Measurements from ENCODE around the gene AFTPH.

Gene AFTPH

DNA sequence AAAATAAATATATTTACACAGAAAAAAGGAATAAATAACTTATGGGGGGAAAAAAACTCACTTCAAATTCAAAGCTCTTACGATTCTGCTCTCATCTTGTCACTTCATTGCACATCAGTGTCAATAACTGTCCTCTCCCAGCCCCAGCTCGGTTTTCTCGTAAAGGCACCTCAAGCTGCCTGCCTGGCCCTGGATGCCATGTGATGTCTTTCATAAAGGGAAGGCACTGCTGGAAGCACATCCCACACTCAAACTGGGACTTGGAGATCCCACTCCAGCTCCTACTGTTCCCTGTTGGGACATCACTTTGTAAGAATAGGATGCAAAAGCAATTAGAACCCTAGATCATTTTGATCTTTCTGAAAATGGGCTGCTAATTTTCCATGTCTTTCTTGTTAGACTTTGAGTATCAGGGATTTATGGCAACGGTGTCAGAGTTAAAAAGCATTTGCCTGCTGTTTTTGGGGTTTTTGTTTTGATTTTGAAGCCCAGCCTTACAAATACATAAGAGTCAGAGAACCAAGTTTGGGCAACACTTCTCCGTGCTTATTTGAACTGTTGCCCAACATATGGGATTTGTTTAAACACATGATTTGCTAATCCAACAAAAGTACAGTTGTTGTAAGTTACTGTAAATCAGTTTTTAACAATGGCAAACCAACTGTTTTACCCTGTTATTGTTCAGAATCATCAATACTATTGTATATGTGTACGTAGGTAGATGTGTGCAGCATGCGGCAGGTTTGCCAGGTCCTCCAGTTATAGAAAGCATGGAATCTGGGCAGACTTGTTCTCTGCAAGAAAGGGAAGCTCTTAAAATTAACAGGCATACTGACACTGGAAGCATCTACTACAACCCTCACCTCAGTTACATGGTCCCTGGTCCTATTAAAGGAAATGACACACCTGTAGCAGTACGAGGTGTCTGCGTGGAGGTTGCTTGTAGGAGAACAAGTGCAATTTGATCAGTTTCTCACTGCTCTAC, 109.0 kb downstream of the AFTPH start:
- no peak for DNase-seq (ENCODE audit: low spot score)

DNA sequence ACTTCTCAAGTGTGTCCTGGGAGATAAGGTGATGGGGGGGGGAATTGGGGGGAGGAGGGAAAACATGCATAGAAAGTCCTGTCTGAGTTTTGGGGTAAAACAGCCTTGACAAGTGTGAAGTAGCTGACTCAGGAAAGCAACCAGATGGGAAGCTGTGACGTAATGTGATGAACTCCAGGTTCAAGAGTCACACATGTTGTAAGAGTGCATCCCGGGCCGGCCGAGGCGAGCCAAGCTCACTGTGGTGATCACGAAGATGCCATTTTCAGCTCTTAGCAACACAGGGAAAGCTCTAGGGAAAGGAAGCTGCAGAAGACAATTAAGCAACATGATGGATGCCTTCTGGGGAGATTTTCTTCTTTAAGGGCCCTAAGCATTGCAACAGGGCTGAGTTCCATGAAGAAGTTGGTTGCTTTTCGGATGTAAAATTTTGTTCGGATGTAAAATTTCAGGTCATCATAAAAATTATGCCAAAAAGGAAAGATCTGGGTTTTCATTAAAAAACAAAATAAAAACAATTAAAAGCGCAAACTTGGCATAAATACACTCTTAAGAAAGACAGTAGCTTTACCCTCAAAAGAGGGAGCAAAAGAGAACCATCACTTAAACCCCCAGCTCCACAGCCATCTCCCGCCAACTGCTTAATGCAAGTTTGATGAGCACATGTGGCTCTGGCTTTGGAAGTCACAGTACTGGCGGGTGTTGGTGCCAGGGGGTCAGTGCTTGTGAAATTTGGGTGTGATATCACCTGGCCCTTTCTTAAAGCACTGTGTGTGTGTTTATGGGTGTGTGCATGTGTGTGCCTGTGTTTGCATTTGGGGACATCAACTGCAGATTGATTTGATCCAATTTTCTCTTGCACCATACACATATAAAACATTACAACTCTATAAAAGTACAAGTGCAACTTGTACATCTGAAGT, 110.5 kb downstream of the AFTPH start:
- no peak for DNase-seq (ENCODE audit: low spot score)

DNA sequence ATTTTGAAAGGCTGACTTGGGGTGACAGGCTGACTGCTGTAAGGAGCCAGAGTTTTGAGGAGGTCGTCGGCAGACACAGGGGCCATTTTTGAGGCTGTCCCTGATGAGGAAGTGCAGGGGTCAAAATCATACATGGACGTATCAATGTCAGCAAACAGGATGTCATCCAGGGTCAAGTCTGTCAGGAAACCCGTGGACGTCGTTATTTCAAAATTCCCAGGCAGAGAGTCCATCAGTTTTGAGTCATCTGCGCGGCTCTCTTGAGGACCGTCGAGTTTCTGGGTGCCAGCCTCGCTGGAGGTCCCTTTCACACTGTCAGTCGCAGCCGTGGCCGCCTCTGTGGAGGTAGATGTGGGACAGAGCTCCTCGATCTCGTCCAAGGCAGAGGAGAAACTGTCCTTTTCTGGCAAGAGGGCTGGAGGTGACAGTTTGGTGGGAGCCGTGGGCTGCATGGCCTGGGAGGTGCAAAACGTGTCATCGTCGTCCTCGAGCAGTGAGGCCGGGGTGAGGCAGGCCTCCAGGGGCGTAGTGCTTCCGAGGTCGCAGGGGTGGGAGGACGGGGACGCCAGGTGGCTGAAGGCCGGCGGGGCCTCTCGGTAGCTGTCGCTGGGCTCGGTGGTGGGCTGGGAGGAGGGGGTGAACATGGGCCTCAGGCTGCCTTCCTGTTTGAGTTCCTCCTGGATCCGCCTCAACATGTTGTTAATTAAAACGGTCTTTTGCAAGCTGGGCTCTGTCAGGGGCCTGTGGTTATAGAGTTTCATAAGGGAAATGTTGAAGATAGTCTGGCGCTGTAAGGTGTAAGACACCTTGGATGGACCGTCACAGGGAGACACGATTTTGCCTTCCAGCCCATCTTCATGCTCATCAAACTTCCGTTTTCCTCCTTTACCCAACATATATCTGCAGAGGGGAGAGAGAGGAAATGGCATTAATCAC, 112.1 kb downstream of the AFTPH start:
- DNase-seq (ENCODE audit: low spot score), result no peak

DNA sequence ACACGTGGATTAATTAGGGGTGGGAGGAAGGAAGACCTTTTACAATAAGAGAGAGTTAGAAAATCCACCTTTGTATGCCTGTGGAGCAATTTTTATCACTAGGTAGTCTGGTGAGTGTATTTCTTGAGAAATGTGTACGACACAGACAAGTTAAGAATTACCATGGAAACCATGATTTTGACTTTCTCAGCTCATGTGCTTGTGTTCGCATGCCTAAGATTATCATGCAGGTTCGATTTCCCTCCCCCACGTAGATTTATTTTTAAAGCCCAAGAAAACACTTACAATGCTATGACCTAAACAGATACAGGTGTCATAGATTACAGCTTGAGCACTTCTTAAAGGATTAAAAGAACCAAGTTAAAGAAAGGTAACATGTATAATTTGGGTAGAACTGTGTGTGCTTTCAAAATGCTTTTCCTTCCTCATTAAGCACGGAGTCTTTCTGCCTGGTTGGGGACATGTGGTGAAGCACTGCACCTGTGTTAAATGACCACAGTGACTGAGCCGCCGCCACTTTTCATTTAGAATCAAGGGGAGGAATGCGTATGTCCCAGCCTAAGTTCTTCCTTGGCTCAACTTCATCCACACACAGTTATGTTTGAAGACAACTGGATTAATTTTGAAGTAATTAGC, 113.0 kb downstream of the AFTPH start:
- DNase-seq (ENCODE audit: low spot score), result no peak

DNA sequence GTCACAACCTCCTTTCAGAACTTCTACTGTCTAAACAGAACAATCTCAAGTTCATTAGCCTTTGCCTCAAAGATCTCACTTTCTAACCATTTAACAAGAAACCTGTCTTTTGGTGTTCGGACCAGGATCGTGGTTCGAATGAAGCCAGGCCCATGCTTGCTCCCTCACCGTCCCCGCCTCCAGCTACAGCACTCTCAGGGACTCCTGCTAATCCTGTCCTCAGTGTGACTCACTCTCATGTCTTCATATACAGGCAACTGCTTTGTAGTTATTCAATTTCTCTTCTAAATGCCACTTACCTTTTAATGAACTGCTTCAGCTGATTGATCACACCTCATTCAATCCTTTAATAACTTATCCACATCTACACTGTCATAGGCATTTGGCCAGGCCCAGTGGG, 113.8 kb downstream of the AFTPH start:
- no peak for DNase-seq (ENCODE audit: low spot score)

DNA sequence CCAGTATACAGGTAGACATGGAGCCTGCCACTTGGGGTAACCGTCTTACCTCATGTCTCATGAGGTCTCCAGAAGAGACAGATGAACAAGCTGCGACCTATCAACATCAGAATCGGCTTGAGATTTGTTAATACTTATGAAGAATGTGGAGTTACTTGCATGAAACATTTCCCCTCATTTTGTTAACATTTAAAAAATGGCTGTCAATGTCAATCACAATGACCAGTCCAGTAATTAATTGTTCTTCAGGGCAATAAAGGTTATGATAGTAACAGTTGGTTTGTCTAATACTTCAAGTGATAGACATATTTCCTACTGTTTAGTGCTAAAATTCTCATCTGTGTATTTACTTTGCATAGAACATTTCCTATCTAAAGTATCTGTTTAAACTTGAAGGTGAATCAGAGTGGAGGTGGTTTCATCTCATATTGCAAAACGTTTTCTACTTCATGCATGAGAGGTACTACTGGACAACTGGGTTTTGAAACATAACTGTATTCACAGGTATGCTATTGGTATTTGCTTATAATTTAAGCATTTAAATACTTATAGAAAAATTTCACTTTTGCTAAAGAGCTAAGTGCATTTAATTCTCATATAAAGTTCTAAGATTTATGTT, 114.5 kb downstream of the AFTPH start:
- DNase-seq (ENCODE audit: low spot score), result no peak

DNA sequence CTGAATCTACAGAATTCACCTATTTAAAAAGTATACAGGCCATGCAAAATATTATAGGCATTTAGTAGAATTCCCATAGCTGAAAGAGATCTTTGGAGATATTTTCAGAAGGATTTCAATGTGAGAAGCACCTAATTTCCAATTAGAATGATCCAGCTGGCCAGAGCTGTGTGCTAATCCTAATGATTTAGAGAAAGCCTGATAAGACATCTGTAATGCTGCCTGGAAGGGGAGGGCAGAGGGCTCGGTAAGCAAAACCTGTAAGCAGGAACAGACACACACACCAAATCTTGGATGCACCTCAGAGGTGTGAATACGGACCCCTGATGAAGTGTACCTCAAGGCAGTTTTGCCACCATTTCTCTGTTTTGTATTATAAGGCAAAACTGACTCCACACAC, 115.6 kb downstream of the AFTPH start:
- DNase-seq (ENCODE audit: low spot score), result no peak

DNA sequence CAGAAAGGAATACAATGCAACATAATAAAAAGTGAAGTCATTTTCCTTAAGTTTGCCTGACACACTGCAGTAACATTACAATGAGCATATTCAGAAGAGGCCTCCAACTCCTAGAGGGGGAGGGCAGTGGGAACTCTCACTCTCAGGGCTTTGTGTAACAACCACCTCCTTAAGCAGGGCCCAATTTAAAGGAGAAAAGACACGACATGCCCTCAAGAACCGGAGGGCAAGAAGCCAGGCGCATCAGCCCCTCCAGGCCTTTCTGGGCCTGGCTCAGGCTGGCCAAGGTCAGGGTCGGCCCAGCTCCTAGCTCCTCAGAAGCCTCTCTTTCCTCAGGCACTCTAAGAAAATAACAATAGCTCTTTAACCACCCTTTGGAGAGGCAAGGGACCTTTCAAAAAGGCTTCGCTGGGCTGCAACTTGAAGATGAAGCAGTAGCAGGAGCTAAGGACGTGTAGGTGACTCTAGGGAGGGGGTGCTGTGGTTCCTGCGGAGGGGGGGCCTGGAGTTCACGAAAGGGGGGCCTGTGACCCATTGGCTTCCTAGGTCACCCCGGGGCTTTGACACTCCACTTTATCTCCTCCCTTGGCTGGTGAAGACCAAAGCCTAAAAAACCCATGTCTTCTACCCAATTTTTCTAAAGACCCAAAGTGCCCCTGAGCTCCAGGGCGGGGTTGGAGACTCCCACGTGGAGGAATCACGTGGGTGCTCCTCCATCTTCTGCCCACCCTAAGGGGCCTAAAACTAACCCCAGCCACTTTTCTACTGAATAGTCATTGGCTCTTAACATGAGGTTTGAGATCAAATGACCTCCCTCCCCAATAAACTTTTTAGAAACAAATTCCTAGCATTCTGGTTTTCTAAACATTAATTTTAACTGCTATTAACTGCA, 116.3 kb downstream of the AFTPH start:
- no peak for DNase-seq (ENCODE audit: low spot score)

DNA sequence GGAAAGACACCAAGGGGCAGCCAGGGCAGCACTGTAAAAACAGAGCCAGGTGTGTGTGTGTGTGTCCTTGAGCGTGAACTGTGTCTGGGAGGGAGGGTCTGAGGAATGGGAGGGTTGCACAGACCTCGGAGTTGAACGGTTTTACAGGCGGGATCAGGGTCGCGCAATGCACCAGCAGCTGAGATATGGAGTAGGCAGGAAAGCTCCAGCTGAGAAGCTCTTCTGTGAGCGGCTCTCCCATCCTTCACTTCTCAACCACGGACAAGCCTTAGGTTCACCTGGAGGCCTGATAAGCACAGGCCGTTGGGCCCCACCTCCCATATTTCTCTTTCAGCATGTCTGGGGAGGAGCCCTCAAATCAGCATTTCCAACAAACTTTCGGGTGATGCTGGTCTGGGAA, 117.5 kb downstream of the AFTPH start:
- no peak for DNase-seq (ENCODE audit: low spot score)

Measured in cerebellar cortex (tissue), 1 donor.